NOMO-1 (cell line): Measurements from ENCODE around the gene ZP2.
A peak's percentile ranks its signal among the peaks of the same experiment; 100 is the strongest.
"Not testable (repeated sequence)": the region's sequence is repeated elsewhere in the genome, so short reads cannot be mapped to it uniquely, and the experiment has no call there.

ENCODE experiments used
- DNase-seq, 2 experiments: peaks; one replicate each; lab custom pipeline; 2025; ENCODE audit not compliant: unreplicated experiment in 2 of 2; lab: John Stamatoyannopoulos, UW

The ZP2 gene

DNA sequence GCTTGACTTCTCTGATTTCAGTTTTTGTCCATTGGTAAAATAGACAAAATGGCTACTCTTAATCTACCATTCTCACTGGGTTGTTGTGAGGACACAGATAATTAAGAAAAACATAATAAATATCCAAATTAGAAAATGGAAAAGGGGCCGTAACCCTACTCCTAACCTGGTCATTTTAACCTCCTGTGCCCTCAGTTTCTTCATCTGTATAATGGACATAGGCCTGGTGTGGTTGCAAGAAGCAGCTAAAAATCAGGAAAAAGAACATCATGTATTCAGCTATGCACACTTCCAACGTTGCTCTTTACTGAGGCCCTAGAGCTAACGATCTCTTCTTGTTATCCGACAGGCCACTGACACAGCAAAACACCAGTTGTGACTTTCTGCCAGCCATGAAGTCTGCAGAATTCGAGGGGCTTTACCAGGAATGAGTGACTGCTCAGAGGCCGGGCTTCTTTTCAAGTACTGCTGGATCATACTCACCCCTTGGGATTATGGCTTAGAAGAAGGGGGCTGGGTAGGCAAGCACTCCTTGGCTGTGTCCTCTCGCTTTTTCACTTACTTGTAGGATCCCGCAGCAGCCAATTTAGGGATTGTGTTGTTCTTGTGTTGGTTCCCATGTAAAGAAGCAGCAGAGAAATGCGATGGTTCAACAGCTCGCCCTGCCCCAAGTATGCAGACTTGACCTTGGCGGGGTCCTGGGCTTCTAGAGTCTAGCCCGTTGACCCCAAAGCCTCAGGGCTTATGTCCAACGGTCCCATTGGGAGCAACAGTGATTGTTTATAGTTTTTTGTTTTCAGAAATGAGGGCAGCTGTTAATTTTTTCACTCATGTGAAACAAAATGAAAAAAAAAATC is 32.0 kb downstream of the ZP2 start:
- DNase-seq = no peak

DNA sequence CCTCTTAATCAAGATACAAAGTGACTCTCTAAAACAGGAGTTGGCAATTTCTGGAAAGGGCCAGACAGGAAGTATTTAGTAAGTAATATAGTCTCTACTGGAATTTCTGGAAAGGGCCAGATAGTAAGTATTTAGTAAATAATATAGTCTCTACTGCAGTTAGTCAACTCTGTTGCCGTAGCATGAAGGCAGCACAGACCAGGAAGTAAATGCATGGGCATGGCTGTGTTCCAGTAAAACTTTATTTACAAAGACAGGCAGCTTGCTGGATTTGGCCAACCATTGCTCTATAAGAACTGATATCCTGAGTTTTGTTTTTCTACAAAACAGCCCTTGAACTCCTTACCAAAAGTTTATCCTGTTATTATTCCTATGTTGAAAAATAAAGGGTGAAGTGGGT is 36.0 kb downstream of the ZP2 start:
- DNase-seq = no peak

DNA sequence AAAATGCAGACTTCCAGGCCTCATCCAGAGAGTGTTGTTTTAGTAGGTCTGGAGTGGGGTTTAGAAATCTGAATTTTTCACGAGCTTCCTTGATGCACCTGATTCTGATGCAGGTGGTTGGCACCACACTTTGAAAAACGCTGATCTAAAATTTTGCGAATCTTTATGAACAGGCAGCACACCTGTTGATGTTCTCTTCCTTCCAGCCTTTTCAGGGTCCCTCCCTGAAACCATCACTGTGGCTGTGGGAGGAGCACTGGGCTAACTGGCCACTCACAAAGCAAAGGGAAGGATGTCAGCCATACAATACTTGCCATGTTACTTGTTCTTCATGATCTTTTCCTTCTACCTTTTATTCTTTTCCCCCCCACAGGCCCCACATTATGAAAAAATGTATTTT is 38.7 kb downstream of the ZP2 start:
- DNase-seq = no peak

DNA sequence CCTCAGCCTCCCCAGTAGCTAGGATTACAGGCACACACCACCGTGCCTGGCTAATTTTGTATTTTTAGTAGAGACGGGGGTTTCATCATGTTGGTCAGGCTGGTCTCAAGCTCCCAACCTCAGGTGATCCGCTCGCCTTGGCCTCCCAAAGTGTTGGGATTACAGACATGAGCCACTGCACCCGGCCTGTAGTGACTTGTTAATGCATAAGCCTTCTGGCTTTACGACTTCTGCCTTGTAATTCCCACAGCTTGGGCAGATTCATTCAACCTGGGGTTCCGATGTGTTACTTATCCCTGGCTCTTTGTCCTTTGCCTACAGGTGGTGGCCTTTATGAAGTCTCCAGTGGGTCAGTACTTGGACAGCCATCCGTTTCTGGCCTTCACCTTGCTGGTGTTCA is 41.3 kb downstream of the ZP2 start:
- DNase-seq = not testable (repeated sequence)

DNA sequence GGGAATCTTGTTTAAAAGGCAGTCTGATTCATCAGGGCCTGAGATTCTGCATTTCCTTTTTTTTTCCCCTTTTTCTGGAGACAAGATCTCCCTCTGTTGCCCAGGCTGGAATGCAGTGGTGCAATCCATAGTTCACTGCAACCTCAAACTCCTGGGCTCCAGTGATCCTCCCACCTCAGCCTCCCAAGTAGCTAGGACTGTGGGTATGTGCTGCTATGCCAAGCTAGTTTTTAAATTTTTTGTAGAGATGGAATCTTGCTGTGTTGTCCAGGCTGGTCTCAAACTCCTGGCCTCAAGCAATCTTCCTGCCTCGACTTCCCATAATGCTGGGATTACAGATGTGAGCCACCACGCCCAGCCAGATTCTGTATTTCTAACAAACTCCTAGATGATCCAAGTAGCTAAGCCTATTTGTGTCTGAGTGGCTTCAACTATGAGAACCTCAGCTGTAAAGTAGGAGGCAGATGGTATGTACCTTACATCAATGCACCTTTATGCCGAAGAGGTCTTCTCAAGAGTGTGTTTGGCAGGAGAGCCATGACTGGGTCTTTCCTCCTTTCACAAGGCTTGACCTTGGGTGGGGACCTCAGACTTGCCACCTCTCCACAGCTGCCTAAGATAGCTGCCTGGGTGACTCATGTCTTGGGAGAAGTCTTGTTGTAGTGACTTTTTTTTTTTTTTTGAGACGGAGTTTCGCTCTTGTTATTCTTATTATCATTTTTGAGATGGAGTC is 42.0 kb downstream of the ZP2 start:
- no peak for DNase-seq

DNA sequence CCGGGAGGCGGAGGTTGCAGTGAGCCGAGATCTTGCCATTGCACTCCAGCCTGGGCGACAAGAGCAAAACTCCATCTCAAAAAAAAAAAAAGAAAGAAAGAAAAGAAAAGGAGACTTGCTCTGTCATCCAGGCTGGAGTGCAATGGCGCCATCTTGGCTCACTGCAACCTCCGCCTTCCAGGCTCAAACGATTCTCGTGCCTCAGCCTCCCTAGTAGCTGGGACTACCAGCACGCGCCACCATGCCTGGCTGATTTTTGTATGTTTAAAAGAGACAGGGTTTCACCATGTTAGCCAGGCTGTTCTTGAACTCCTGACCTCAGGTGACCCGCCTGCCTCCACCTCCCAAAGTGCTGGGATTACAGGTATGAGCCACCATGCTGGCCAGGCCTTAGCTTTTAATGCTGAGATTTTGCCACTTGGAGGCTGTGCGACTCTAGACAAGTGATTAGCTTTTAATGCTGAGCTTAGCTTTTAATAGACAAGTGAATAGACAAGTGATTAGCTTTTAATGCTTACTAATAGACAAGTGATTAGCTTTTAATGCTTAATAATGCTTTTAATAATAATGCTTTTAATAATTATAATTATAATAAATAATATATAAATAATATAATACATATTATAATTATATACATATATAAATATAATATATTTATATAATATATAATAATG is 43.3 kb downstream of the ZP2 start:
- DNase-seq = no peak

DNA sequence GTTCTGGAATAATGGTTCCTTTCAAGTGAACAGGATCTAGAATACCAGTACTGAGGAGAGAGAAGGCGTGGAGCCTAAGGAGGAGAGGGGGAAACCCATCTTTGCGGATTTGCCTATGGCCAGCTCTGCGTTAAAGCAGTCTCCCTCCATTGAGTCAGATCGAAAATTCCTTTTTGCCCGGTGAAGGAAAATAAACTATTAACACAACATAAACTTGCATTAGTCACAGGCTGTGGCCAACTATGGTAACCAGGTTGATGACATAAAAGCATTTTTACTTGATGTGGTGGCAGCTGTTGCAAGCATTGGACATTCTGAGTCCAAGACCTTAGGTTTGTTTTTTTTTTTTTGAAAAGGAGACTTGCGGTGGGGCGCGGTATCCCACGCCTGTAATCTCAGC is 44.0 kb downstream of the ZP2 start:
- DNase-seq = no peak

DNA sequence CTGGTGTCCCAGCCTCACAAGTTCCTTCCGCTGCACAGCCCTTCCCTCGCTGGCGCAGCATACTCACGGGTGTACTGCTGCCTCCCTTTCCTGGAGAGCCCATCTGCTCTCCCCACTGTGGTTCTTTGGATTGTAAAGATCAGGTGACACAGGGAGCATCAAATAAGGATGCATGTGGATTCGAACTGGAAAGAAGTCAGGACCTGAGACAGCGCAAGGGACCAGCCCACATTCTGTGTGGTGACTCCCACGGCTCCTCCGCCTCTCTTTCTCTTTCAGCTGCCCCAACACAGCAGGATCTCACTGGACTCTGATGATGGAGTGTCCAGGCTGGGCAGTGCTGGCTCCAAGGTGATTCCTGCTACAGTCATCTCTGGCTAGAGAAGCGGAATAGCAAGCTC is 44.8 kb downstream of the ZP2 start:
- no peak for DNase-seq

DNA sequence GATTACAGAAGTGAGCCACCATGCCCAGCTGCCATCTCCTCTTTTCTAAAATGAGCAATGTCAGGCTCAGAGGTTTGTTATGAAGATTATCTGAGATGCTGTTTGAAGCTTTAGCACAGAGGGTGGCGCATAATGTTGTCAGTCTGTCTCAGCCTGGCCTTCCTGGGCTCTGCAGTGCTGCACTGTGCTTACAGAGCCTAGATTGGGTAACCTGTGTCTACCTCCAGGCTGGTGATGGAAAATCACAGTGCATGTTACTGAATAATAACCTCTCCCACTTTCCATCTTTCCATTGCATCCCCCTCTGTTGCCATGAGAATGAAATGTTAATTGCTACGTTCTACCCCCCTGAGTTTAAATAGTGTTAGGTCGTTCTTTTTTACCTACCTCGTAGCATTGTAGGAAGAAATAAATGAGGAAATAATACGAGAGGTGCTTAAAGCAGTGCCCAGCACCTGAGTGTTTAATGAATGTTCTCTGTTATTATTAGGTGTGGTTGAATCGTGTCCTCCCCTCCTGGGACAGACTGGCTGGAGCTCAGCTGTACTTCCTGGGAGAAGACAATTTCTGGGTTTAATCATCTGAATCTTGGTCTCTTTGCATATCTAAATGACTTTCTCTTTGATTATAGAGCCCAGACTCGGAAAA is 46.7 kb downstream of the ZP2 start:
- DNase-seq = no peak

DNA sequence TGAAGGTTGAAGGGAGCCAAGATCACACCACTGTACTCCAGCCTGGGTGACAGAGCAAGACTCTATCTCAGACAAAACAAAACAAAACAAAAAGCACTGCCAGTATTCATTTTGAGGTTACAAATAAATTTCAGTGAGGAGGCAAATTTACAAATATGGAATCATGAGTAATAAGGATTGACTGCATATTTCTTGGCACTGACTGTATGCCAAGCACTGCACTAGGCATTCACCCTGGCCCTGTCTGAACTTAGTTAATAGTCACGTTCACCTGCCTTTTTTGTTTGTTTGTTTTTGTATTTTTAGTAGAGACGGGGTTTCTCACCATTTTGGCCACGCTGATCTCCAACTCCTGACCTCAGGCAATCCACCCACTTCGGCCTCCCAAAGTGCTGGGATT is 47.8 kb downstream of the ZP2 start:
- DNase-seq = no peak

DNA sequence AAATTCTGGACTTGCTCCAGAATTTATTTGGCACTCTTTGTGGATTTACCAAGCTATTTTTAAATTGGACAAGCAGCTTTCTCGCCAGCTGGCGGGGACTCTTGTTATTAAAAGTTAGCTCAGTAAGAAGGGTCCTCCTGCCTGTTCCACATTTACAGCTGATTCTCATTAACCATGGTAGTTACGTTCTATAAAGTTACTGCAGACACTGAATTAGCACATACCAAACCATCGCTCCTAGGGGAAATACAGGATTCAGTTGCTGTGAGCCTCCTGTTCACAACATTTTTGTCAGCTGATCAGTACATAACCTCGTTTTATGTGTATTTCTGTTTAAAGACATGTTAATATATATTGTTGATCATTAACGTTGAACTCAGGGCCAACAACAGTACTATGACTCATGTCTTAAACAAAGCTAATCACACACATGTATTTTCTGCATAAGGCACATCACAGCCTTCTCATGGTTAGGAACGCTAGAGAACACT is 48.7 kb downstream of the ZP2 start:
- no peak for DNase-seq

DNA sequence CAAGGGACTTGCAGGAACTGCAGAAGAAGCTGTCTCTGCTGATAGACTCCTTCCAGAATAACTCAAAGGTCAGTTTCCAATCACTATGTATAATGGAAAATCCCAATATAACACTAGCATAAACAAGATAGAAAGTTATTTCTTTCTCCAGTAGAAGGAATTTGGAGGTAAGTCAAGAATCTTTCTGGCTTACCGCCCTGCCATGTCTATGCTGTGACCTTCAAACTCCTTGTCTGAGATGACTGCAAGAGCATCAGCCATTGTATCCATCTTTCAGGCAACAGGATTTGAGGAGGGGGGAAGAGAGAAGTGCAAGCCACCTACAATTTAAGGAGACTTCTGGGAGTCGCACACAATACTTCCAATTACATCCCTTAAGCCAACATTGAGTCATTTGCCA is 50.2 kb downstream of the ZP2 start:
- no peak for DNase-seq

DNA sequence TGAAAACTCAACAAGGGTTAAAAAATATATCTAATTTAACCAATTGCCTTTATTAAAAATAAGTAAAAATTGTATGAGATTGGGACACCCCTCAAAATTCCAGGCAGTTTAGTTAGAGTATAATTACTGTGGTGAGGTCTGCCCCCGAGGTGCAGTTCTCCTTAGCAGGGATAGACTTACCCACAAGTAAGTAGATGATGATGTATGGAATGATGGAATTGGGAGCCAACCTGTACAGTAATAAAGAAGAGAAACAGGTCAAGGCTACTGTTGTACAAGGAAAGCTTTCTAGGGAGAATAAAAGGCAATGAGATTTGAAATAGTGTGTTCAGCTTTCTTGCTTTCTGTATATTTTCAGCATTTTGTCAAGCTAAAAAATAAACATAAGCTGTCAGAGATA is 51.1 kb downstream of the ZP2 start:
- DNase-seq = no peak

DNA sequence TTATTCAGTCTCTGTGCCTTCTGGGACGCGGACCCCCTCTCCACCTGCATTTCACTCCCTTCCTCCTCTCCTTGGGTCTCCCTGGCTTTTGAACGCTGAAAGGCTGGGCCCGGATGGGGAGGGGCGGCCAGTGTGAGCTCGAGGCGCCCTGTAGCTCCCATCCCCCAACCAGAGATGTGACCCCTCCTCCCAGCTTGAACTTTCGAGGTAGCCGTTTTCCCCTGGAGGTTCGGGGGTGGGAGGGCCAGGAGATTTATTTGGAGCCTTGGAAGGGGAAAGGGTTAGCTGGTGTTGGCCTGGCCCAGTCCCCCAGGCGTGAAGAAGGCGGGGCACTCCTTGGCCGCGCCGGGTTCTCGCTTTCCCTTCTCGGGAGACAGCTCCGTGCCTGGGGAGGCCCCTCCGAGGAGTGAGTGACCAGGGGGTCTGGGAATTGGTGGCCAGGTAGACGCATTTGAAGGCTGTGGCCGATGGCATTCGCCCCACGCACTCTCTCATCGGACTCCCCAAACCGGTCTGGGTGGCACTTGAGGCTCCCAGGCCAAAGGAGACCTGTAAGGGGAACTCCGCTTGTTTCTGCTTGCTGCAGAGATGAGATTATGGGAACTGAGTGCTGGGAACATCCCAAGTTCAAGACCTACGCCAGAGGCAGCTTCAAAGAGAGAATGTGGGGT is 52.0 kb downstream of the ZP2 start:
- peak in 1 of 2 experiments; percentile 14 for DNase-seq

DNA sequence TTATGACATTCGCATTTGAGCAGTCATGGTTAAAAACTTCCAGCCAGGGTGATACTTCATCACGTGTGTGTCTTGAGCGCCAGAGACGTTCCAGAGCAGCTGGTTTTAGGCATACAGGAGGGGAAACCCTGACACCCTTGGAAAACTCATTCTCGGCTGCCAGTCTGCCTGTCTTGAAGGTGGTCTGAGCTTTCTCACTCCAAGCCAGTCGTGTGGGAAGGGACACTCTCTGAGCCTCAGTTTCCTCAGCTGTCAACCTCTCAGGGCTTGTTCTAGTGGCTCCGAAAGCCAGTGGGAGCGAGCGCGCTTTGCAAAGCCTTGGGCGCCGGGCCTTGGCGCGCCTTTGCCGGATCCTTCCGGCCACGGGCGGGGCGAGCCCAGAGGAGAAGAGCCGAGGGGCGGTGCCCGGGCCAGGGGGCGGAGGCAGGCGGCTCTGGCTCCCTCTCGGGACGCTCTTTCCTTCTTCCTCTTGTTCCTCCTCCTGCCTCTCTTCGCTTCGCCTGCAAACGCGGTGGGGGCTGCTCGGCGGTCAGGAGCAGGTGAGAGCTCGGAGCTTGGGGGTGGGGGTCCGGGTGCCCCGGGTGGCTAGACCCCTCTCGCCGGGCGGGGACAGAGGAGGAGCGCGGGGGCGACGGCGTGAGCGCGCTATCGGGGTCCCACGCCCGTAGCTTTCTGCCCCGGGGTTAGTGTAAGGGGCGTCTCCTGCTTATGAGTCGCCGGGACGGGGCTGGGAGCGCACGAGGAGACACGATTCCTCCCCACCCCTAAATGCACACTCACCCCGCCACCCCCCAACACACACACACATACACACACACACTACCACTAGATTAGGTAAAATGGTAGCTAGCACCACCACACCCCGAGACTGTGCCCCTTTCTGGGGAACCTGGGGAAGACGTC is 52.9 kb downstream of the ZP2 start, which contains the start of gene LDAF1:
TSS of gene LDAF1 (plus strand) at position 467 of the 903 bp plus-strand sequence. CDS start 2,509 bp downstream, outside the sequence.
- peak; percentile 82 to 89 for DNase-seq

DNA sequence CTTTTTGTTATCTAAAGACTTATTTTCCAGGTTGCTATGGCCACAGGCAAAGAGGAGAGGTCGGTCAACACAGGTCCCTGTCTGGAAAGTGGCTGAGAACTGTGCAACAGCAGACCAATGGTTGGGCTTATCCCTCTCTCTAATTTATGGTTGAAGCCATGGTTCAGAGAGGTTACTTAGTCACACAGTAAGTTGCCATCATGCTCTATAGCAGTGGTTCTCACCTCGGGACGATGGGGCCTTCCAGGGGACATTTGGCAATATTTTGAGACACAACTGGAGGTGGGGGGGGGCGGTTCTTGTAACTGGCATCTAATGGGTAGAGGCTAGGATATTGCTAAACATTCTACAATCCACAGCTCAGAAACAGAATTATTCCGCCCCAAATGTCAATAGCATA is 53.7 kb downstream of the ZP2 start:
- no peak for DNase-seq

DNA sequence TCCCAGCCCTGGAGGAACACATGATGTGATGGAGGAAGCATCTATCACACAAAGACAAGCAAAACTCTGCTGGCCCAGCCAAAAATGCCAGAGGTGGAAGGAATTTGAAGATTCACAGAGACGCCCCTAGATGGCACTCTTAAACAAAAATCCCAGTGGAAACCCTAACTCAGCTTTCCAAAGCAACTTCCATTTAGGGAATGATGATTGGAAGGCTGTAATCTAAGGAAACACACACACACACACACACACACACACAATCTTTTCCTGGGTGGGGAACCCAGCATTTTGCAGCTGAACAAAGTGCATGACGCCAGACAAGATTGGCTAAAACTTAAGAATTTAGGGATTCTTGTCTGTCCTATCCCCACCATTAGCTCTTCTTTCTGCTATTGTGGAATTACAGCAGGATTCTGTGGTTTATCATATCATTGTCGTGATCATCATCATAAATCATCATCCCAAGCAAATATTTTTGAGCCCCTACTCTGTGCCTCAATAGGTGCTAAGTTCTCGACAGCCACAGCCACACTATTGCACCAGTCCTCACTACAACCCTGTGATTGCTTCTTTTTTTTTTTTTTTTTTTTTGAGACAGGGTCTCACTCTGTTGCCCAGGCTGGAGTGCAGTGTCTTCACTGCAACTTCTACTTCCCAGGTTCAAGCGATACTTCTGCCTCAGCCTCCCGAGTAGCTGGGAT is 54.5 kb downstream of the ZP2 start:
- peak in 1 of 2 experiments; percentile 10 for DNase-seq

DNA sequence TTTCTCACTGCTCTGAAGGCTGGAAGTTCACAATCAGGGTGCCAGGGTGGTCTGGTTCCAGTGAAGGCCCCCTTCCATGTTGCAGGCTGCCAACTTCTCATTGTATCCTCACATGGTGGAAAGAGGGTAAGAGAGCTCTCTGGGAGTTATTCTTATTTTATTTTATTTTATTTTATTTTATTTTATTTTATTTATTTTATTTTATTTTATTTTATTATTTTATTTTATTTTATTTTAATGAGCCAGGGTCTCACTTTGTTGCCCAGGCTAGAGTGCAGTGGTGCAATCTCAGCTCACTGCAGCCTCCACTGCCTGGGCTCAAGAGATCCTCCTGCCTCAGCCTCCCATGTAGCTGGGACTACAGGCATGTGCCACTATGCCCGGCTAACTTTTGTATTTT is 55.4 kb downstream of the ZP2 start:
- not testable (repeated sequence) for DNase-seq
